Osteoblast (primary cell): ENCODE results near the gene EMC9. TPM values are rescaled to one million over a fixed set of nuclear protein-coding genes. Genes with fewer than 3 reads are reported as not detected.

Source experiments
- DNase-seq: peaks from one replicate; pipeline ENCODE4 v3.0.0; 2011; ENCODE audit warnings: low spot score, mixed read lengths; ENCODE audit not compliant: insufficient read length; ENCODE audit errors: missing footprints
- H2AFZ ChIP-seq: 2 replicates; pipeline ENCODE4 v1.6.0; 2011; ENCODE audit warnings: mild to moderate bottlenecking, low read length
- H3K27ac ChIP-seq: 2 replicates; pipeline ENCODE4 v1.5.1; 2011; ENCODE audit warnings: mild to moderate bottlenecking, low read depth, low read length, moderate library complexity
- H3K27me3 ChIP-seq: 2 replicates; pipeline ENCODE4 v1.6.0; 2012; ENCODE audit warnings: mild to moderate bottlenecking, control low read depth, inconsistent platforms, low read length, moderate library complexity; ENCODE audit not compliant: insufficient read depth
- H3K36me3 ChIP-seq: 2 replicates; pipeline ENCODE4 v1.5.1; 2011; ENCODE audit warnings: mild to moderate bottlenecking, low read length, control low read depth, moderate library complexity; ENCODE audit not compliant: insufficient read depth
- H3K4me1 ChIP-seq: 2 replicates; pipeline ENCODE4 v1.5.1; 2011; ENCODE audit warnings: mild to moderate bottlenecking, low read length, control low read depth, moderate library complexity; ENCODE audit not compliant: insufficient read depth
- H3K4me2 ChIP-seq: 2 replicates; pipeline ENCODE4 v1.6.0; 2011; ENCODE audit warnings: mild to moderate bottlenecking, low read length; ENCODE audit not compliant: insufficient read depth
- H3K4me3 ChIP-seq: fragments of 200-600 bp; sonication (generic); 3 replicates; pipeline ENCODE4 v1.5.1; 2012; ENCODE audit warnings: mild to moderate bottlenecking, low read length, inconsistent platforms; ENCODE audit not compliant: insufficient read depth
- H3K79me2 ChIP-seq: 2 replicates; pipeline ENCODE4 v1.6.0; 2012; ENCODE audit warnings: mild to moderate bottlenecking, low read length, control low read depth, inconsistent platforms; ENCODE audit not compliant: insufficient read depth
- H3K9me3 ChIP-seq: 2 replicates; pipeline ENCODE4 v1.5.1; 2011; ENCODE audit warnings: low read depth, low read length, control low read depth
- H4K20me1 ChIP-seq: 2 replicates; pipeline ENCODE4 v1.6.0; 2012; ENCODE audit warnings: mild to moderate bottlenecking, low read length, control low read depth; ENCODE audit not compliant: insufficient read depth
- total RNA-seq: library from RNA; depleted of rRNA; stranded (reverse); fragments of >200 nt; gene quantifications from 2 replicates; pipeline ENCODE4 v1.2.3, GENCODE V29; 2012
- TF ChIP-seq, protein P1 (sequence below): IDR thresholded peaks from 2 replicates; pipeline ENCODE4 v1.5.1; 2011; ENCODE audit warnings: mild to moderate bottlenecking, low read depth, low read length, moderate library complexity; ENCODE audit errors: extremely low read depth

Gene EMC9
- total RNA-seq, 1 donor = 6.9 TPM

DNA sequence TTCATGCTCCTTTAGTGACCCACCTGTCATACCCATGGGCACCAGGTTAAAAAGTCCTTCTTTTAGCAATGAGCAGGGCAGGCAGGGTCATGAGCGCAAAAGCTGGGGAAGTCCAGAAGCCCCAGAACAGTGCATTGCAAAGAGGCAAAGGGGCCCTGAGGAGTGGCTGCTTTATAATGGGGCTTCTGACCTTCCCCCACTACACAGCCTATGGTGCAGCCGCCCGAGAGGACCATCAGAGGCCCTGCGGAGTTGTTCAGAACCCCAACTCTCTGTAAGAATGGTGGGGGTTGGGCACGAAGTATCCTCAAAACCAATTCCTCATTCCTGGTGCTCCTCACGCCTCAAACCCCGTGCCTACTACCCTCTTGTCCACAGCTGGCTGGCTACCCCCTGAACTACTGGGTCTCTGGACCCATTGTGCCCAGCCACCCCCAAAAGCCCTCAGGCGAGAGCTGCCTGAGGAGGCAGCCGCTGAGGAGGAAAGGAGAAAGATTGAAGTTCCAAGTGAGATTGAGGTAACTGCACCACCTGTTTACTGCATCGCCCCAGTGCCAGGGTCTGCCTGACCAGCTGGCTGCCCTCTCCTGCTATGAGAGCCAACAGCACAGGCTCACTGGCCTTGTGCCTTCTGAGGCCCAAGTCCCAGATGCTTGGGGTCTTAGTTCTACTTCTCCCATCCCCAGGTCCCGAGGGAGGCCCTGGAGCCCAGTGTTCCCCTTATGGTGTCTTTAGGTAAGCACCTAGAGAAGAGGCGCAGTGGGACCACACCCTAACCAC, 37.2 kb upstream of the EMC9 start:
- H3K79me2 ChIP-seq = no peaks in the 10 kb centered on the region
- DNase-seq = peak; percentile 46
- no peak overlapping the region for H2AFZ ChIP-seq
- peaks cover 57% of the 10 kb centered on the region for H3K36me3 ChIP-seq
- TF ChIP-seq, protein P1, sequence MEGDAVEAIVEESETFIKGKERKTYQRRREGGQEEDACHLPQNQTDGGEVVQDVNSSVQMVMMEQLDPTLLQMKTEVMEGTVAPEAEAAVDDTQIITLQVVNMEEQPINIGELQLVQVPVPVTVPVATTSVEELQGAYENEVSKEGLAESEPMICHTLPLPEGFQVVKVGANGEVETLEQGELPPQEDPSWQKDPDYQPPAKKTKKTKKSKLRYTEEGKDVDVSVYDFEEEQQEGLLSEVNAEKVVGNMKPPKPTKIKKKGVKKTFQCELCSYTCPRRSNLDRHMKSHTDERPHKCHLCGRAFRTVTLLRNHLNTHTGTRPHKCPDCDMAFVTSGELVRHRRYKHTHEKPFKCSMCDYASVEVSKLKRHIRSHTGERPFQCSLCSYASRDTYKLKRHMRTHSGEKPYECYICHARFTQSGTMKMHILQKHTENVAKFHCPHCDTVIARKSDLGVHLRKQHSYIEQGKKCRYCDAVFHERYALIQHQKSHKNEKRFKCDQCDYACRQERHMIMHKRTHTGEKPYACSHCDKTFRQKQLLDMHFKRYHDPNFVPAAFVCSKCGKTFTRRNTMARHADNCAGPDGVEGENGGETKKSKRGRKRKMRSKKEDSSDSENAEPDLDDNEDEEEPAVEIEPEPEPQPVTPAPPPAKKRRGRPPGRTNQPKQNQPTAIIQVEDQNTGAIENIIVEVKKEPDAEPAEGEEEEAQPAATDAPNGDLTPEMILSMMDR = no peak
- no peak overlapping the region for H3K27ac ChIP-seq
- H3K27me3 ChIP-seq = no peaks in the 10 kb centered on the region
- H3K4me2 ChIP-seq = no peak overlapping the region
- H4K20me1 ChIP-seq = no peaks in the 10 kb centered on the region
- no peak overlapping the region for H3K4me3 ChIP-seq
- peaks cover 7% of the 10 kb centered on the region for H3K4me1 ChIP-seq
- H3K9me3 ChIP-seq = no peaks in the 10 kb centered on the region

DNA sequence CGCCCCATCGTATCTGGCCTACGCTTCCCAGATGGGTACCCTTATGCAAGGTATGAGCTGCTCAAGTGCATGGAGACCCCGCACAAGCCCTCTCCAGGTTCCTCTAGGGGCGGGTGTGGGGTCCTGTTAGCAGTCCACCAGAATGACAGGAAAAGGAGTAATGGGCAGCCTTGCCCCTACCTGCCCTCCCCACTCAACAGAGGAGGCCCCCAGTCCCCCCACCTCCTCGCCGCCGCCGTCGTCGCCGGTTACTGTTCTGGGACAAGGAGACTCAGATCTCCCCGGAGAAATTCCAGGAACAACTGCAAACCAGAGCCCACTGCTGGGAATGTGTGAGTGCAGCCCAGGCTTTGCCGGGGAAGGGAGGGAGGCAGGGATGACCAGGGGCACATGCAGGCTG, 36.5 kb upstream of the EMC9 start:
- Histone ChIP-seq H3K36me3 (peaks cover 54% of the 10 kb centered on the region), H3K4me1 (peaks cover 7% of the 10 kb centered on the region), H2AFZ (no peak overlapping the region), H3K4me3 (no peak overlapping the region), H3K27ac (no peak overlapping the region), H3K27me3 (no peaks in the 10 kb centered on the region), H4K20me1 (no peaks in the 10 kb centered on the region), H3K79me2 (no peaks in the 10 kb centered on the region), H3K9me3 (no peaks in the 10 kb centered on the region), H3K4me2 (no peak overlapping the region)
- TF ChIP-seq, protein P1 = no peak
- DNase-seq = peak; percentile 26

DNA sequence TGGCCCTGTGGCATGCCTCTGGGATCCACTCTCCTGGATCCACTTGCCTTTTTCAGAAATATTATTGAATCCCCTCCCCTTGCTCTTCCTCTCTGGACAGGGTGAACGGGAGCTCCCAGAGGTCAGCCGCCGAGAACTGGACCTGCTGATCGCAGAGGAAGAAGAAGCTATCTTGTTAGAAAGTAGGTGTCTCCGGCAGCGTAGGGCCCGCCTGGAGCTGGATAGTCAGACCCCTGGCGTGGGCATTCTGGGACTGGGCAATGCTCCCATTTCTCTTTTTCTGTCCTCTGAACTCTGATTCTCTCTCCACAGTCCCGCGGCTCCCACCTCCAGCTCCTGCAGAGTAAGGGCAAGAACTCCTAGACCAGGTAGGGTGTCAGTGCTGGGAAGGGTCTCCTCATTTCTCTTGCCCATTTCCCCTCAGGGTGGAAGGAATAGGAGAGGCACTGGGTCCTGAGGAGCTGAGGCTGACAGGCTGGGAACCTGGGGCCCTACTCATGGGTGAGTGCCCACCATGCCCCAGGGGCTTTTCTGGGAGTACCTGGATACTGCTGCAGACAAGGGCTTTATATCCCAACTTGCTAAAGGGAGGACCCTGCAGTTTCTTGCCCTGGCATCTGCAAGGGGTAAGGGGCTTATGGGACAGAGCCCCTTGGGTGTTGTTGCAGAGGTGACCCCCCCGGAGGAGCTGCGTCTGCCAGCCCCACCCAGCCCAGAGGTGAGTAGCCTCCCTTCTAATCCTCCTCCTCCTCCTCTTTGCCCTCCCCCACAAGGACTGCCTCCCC, 35.8 kb upstream of the EMC9 start:
- H3K79me2 ChIP-seq = no peaks in the 10 kb centered on the region
- H2AFZ ChIP-seq = no peak overlapping the region
- H3K9me3 ChIP-seq = no peaks in the 10 kb centered on the region
- H3K4me2 ChIP-seq = no peak overlapping the region
- no peaks in the 10 kb centered on the region for H4K20me1 ChIP-seq
- H3K27me3 ChIP-seq = no peaks in the 10 kb centered on the region
- TF ChIP-seq, protein P1 = no peak
- DNase-seq = peak; percentile 63
- peaks cover 7% of the 10 kb centered on the region for H3K4me1 ChIP-seq
- no peak overlapping the region for H3K27ac ChIP-seq
- no peak overlapping the region for H3K4me3 ChIP-seq
- H3K36me3 ChIP-seq = peaks cover 48% of the 10 kb centered on the region

DNA sequence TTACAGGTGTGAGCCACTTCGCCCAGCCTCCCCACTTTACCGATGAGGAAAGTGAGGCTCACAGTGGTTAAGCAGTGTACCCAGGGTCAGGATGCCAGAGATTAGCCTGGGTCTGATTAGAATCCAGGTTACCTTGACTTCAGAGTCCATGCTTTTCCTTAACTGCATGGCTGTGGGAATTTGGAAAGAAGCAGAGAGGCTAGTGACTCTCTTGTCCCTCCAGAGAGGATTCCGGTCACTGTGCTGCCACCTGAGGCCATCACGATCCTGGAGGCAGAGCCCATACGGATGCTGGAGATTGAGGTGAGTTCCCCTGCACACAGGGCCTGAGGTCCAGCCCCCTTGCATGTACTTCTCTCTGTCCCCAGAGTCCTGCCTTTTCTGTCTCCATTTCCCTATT, 35.2 kb upstream of the EMC9 start:
- Histone ChIP-seq H3K27ac (no peak overlapping the region), H3K4me3 (no peak overlapping the region), H3K79me2 (no peaks in the 10 kb centered on the region), H3K36me3 (peaks cover 42% of the 10 kb centered on the region), H2AFZ (no peak overlapping the region), H4K20me1 (no peaks in the 10 kb centered on the region), H3K9me3 (no peaks in the 10 kb centered on the region), H3K4me2 (no peak overlapping the region), H3K4me1 (peaks cover 7% of the 10 kb centered on the region), H3K27me3 (no peaks in the 10 kb centered on the region)
- DNase-seq = peak; percentile 67
- TF ChIP-seq, protein P1 = no peak
